HEK293T (cell line): ENCODE results near the gene RNGTT.

Experiments
- ARNT ChIP-seq: fragments of 450-650 bp; IDR thresholded peaks from 2 replicates; pipeline ENCODE4 v1.6.1; 2017; ENCODE audit warnings: mild to moderate bottlenecking
- BHLHE40 ChIP-seq: fragments of 450-650 bp; IDR thresholded peaks from 2 replicates; pipeline ENCODE4 v1.6.1; 2016; ENCODE audit warnings: mild to moderate bottlenecking, moderate library complexity, borderline replicate concordance
- CTBP1 ChIP-seq: fragments of 450-650 bp; IDR thresholded peaks from 2 replicates; pipeline ENCODE4 v1.6.1; 2016; ENCODE audit warnings: borderline replicate concordance
- ELF4 ChIP-seq: fragments of 450-650 bp; IDR thresholded peaks from 2 replicates; pipeline ENCODE4 v1.6.1; 2017; ENCODE audit warnings: antibody characterized with exemption
- FOXA1 ChIP-seq: fragments of 450-650 bp; IDR thresholded peaks from 2 replicates; pipeline ENCODE4 v1.6.1; 2016; ENCODE audit warnings: mild to moderate bottlenecking
- FOXK2 ChIP-seq: fragments of 450-650 bp; IDR thresholded peaks from 2 replicates; pipeline ENCODE4 v1.6.1; 2016; ENCODE audit warnings: mild to moderate bottlenecking
- FOXM1 ChIP-seq: fragments of 450-650 bp; IDR thresholded peaks from 2 replicates; pipeline ENCODE4 v1.6.1; 2017; ENCODE audit warnings: mild to moderate bottlenecking, borderline replicate concordance
- L3MBTL2 ChIP-seq: fragments of 450-650 bp; conservative IDR thresholded peaks from 2 replicates; pipeline ENCODE4 v1.6.1; 2016; ENCODE audit warnings: mild to moderate bottlenecking
- NFRKB ChIP-seq: fragments of 450-650 bp; IDR thresholded peaks from 2 replicates; pipeline ENCODE4 v1.6.1; 2016; ENCODE audit warnings: mild to moderate bottlenecking, moderate library complexity
- SP1 ChIP-seq: fragments of 450-650 bp; IDR thresholded peaks from 2 replicates; pipeline ENCODE4 v1.6.1; 2017
- SUZ12 ChIP-seq: fragments of 450-650 bp; IDR thresholded peaks from 2 replicates; pipeline ENCODE4 v1.6.1; 2016; ENCODE audit warnings: mild to moderate bottlenecking
- TARDBP ChIP-seq: fragments of 450-650 bp; IDR thresholded peaks from 2 replicates; pipeline ENCODE4 v1.6.1; 2016
- TF ChIP-seq, protein P1 (sequence below): fragments of 450-650 bp; IDR thresholded peaks from 2 replicates; pipeline ENCODE4 v1.6.1; 2016

DNA sequence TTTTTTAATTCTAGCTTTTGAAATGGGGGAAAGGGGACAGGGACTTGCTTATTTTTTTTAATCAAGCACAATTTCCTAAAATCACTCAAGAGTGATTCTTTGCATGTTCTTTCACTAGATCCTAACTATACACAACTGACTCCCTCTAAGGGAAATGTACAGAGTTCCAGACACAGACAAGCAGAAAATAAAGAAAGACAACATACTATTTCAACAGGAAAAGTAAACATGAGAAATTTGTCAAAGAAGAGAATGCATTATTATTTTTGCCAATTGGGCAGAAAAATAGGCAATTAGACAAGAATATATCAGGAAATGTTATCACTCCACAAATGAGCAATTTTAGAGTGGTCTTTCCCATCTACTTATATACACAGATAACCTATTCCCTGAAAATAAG is 128.2 kb downstream of the RNGTT start:
- TF ChIP-seq NFRKB (no peak), FOXA1 (no peak), SP1 (no peak), FOXM1 (no peak), ELF4 (no peak), SUZ12 (no peak), FOXK2 (no peak), L3MBTL2 (no peak), ARNT (no peak), TARDBP (no peak), BHLHE40 (no peak), CTBP1 (no peak)
- TF ChIP-seq, protein P1, sequence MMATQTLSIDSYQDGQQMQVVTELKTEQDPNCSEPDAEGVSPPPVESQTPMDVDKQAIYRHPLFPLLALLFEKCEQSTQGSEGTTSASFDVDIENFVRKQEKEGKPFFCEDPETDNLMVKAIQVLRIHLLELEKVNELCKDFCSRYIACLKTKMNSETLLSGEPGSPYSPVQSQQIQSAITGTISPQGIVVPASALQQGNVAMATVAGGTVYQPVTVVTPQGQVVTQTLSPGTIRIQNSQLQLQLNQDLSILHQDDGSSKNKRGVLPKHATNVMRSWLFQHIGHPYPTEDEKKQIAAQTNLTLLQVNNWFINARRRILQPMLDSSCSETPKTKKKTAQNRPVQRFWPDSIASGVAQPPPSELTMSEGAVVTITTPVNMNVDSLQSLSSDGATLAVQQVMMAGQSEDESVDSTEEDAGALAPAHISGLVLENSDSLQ, result no peak
